ENCODE data around the gene CCDC169. TPM values are rescaled to one million over a fixed set of nuclear protein-coding genes. Genes with fewer than 3 reads are reported as not detected.

Gene CCDC169
- total RNA-seq, 1 experiment from 2014 or later, result not detected

- no peak overlapping the region for H3K4me3 ChIP-seq (replicated peaks in 1 of 2; ENCODE audit: low read depth in 1 of 2, low read length in 2 of 2)
Measured at GRCh38 chr13:36344173-36344572, 46.6 kb upstream of the CCDC169 start.

More at GRCh38 chr13:36344173-36344572, 46.6 kb upstream of the CCDC169 start:
- Histone ChIP-seq H3K27me3 (ENCODE audit: insufficient read depth, low read length) (no peaks in the 10 kb centered on the region), H2AFZ (ENCODE audit: low read depth, low read length, poor library complexity, severe bottlenecking) (no peak overlapping the region), H3K9me3 (ENCODE audit: control insufficient read depth in 1 of 2, insufficient read depth in 1 of 2, low read depth in 1 of 2, low read length in 2 of 2) (peaks cover 0 to 15% of the 10 kb centered on the region in 2 experiments; a peak in 2 of 4 replicates), H3K4me2 (ENCODE audit: low read length) (no peak overlapping the region), H3K27ac (ENCODE audit: low read depth, low read length) (no peak overlapping the region), H3K4me1 (ENCODE audit: control insufficient read depth in 1 of 2, insufficient read depth in 2 of 2, low read length in 2 of 2) (no peaks in the 10 kb centered on the region), H3K79me2 (ENCODE audit: insufficient read depth, low read length) (no peaks in the 10 kb centered on the region), H3K36me3 (ENCODE audit: control insufficient read depth in 1 of 2, insufficient read depth in 2 of 2, low read length in 2 of 2) (no peaks in the 10 kb centered on the region), H4K20me1 (ENCODE audit: insufficient read depth) (no peaks in the 10 kb centered on the region), H3K9me2 (ENCODE audit: insufficient read depth) (no peaks in the 10 kb centered on the region), H3K9ac (ENCODE audit: low read length) (no peak overlapping the region)
- CTCF ChIA-PET, result no interaction called here
- BruUV-seq (replicated peaks), result no TSS peak
- TF ChIP-seq JUND (IDR thresholded peaks at IDR 0.05) (no peak), CTCF (IDR thresholded peaks at IDR 0.05 in 2 of 3, conservative IDR thresholded peaks at IDR 0.05 in 1 of 3; ENCODE audit: borderline replicate concordance in 1 of 3, insufficient read depth in 1 of 3, low read depth in 2 of 3, low read length in 2 of 3) (no peak), SP1 (IDR thresholded peaks at IDR 0.05; ENCODE audit: low read depth) (no peak), TCF7L2 (IDR thresholded peaks at IDR 0.05; ENCODE audit: borderline replicate concordance, extremely low read depth, insufficient read depth, insufficient read length) (no peak), ELF1 (IDR thresholded peaks at IDR 0.05; ENCODE audit: borderline replicate concordance, low read depth) (no peak), ATF3 (IDR thresholded peaks at IDR 0.05) (no peak), EGR1 (IDR thresholded peaks at IDR 0.05; ENCODE audit: low read depth) (no peak), MAX (IDR thresholded peaks at IDR 0.05) (no peak), EZH2phosphoT487 (IDR thresholded peaks at IDR 0.05; ENCODE audit: borderline replicate concordance) (no peak)
- POLR2A ChIA-PET, result no interaction called here
- intact Hi-C loops (cut with micrococcal nuclease), result no loop called here
- RAD21 ChIA-PET (ENCODE audit: low non-redundant PET in 1 of 2, low total read pairs in 2 of 2, uncharacterized antibody in 2 of 2, unreplicated experiment in 2 of 2), result no interaction called here
- ATAC-seq (no peak), DNase-seq (ENCODE audit: low read depth, low spot score) (no peak)
